SK-N-SH (cell line): ENCODE data around the gene CACNA1H.

Source experiments
- CTCF ChIP-seq: fragments of 200-600 bp; sonication (generic); IDR thresholded peaks from 2 replicates; pipeline ENCODE4 v1.6.1; 2017; ENCODE audit warnings: antibody characterized with exemption, mild to moderate bottlenecking, moderate library complexity
- FOXJ3 ChIP-seq: sonication (generic); formaldehyde crosslinking; IDR thresholded peaks from 2 replicates; pipeline ENCODE4 v1.5.1; 2020; ENCODE audit warnings: mild to moderate bottlenecking, missing genetic modification reagents
- NRF1 ChIP-seq: IDR thresholded peaks from 2 replicates; pipeline ENCODE4 v1.6.1; 2012; ENCODE audit warnings: low read depth, mild to moderate bottlenecking, low read length
- POLR2AphosphoS5 ChIP-seq: IDR thresholded peaks from 2 replicates; pipeline ENCODE4 v1.6.1; 2012; ENCODE audit warnings: low read depth, low read length
- REST ChIP-seq: IDR thresholded peaks from 2 replicates; pipeline ENCODE4 v1.6.1; 2012; ENCODE audit warnings: mild to moderate bottlenecking, low read depth, low read length, moderate library complexity
- RXRA ChIP-seq: IDR thresholded peaks from 2 replicates; pipeline ENCODE4 v1.4.0; 2012; ENCODE audit warnings: low read depth, mild to moderate bottlenecking, borderline replicate concordance
- SIN3A ChIP-seq: IDR thresholded peaks from 2 replicates; pipeline ENCODE4 v1.6.1; 2012; ENCODE audit warnings: low read depth, mild to moderate bottlenecking, low read length, moderate library complexity, borderline replicate concordance
- TEAD4 ChIP-seq: IDR thresholded peaks from 2 replicates; pipeline ENCODE4 v1.4.0; 2012; ENCODE audit warnings: mild to moderate bottlenecking, borderline replicate concordance; ENCODE audit not compliant: insufficient read depth
- USF2 ChIP-seq: fragments of 150-350 bp; IDR thresholded peaks from 2 replicates; pipeline ENCODE4 v1.6.1; 2017; ENCODE audit warnings: antibody characterized with exemption, low read length, low read depth, borderline replicate concordance

GRCh38 chr16:1117176-1117900 is 35.6 kb upstream of the CACNA1H start:
- TF ChIP-seq CTCF (no peak), SIN3A (no peak), RXRA (no peak), NRF1 (no peak), FOXJ3 (no peak), REST (no peak), POLR2AphosphoS5 (no peak), TEAD4 (no peak), USF2 (no peak)
